Caco-2 (cell line): ENCODE data around the gene THY1. TPM values are rescaled to one million over a fixed set of nuclear protein-coding genes. Genes with fewer than 3 reads are reported as not detected.

Experiments
- BruUV-seq: library from RNA; stranded (reverse); fragments of 400-500 nt; replicated peaks from 2 replicates; lab custom pipeline; 2021; lab: Mats Ljungman, UMichigan
- CTCF ChIA-PET: fragments of 300-600 bp; sonication (Branson Sonifier 250); formaldehyde crosslinking; loops from one replicate; lab custom pipeline; 2022; ENCODE audit warnings: antibody characterized with exemption; lab: Charles Lee
- POLR2A ChIA-PET: fragments of 300-600 bp; sonication (Branson Sonifier 250); formaldehyde crosslinking; loops from one replicate; lab custom pipeline; 2022; ENCODE audit warnings: antibody characterized with exemption; lab: Charles Lee
- DNase-seq, 2 experiments: peaks; one replicate each; pipeline versions ENCODE4 v3.0.0 to v3.0.0-alpha.2; 2020 to 2022
- H3K27me3 ChIP-seq: replicated peaks from 2 replicates; pipeline ENCODE4 v1.6.0; 2011; ENCODE audit warnings: low read length; ENCODE audit not compliant: control insufficient read depth, insufficient read depth
- H3K36me3 ChIP-seq: 2 replicates; pipeline ENCODE4 v1.5.1; 2011; ENCODE audit warnings: low read length; ENCODE audit not compliant: control insufficient read depth, insufficient read depth
- H3K4me1 ChIP-seq: fragments of 250-450 bp; sonication (Bioruptor Pico); 2 replicates; pipeline ENCODE4 v1.5.1; 2020; ENCODE audit warnings: mild to moderate bottlenecking
- H3K4me3 ChIP-seq: 2 replicates; pipeline ENCODE4 v1.5.1; 2011; ENCODE audit warnings: low read depth, mild to moderate bottlenecking, control low read depth, low read length
- H3K9me3 ChIP-seq: fragments of 250-450 bp; sonication (Bioruptor Pico); 2 replicates; pipeline ENCODE4 v1.5.1; 2020; ENCODE audit warnings: mild to moderate bottlenecking, moderate library complexity
- H3K27ac Mint-ChIP-seq: one replicate; pipeline ENCODE4 v1.8.0; 2022; ENCODE audit warnings: mixed read lengths; ENCODE audit not compliant: unreplicated experiment
- H3K27me3 Mint-ChIP-seq: one replicate; pipeline ENCODE4 v1.8.0; 2022; ENCODE audit warnings: mixed read lengths; ENCODE audit not compliant: insufficient read depth, unreplicated experiment
- H3K36me3 Mint-ChIP-seq: one replicate; pipeline ENCODE4 v1.8.0; 2022; ENCODE audit warnings: mild to moderate bottlenecking, mixed read lengths; ENCODE audit not compliant: insufficient read depth, unreplicated experiment
- H3K4me1 Mint-ChIP-seq: one replicate; pipeline ENCODE4 v1.8.0; 2022; ENCODE audit warnings: low read depth, mixed read lengths; ENCODE audit not compliant: unreplicated experiment
- H3K4me3 Mint-ChIP-seq: one replicate; pipeline ENCODE4 v1.8.0; 2022; ENCODE audit warnings: mild to moderate bottlenecking, moderate library complexity, mixed read lengths; ENCODE audit not compliant: unreplicated experiment
- H3K9me3 Mint-ChIP-seq: one replicate; pipeline ENCODE4 v1.8.0; 2022; ENCODE audit warnings: mixed read lengths; ENCODE audit not compliant: unreplicated experiment
- intact Hi-C: fragments of 100-400 bp; cut with micrococcal nuclease; formaldehyde crosslinking; loops from one replicate; pipeline ENCODE4 v1.10.0; 2022; ENCODE audit not compliant: unreplicated experiment
- total RNA-seq: library from RNA; stranded (reverse); gene quantifications from 2 replicates; pipeline ENCODE4 v1.2.3, GENCODE V29; 2022
- TF ChIP-seq, protein P1 (sequence below), 2 experiments: fragments of 200-600 bp in 1 of 2; IDR thresholded peaks; 1 replicate in 1 of 2; 2 replicates in 1 of 2; pipeline versions ENCODE4 v1.5.1 to v1.8.0; 2011 to 2022; ENCODE audit warnings: antibody characterized with exemption in 1 of 2, control low read depth in 1 of 2, inconsistent platforms in 1 of 2, low read depth in 1 of 2, low read length in 1 of 2, mild to moderate bottlenecking in 1 of 2, moderate library complexity in 1 of 2; ENCODE audit not compliant: insufficient read depth in 1 of 2, severe bottlenecking in 1 of 2, unreplicated experiment in 1 of 2

Gene THY1
- total RNA-seq, 1 experiment from 2014 or later = not detected

DNA sequence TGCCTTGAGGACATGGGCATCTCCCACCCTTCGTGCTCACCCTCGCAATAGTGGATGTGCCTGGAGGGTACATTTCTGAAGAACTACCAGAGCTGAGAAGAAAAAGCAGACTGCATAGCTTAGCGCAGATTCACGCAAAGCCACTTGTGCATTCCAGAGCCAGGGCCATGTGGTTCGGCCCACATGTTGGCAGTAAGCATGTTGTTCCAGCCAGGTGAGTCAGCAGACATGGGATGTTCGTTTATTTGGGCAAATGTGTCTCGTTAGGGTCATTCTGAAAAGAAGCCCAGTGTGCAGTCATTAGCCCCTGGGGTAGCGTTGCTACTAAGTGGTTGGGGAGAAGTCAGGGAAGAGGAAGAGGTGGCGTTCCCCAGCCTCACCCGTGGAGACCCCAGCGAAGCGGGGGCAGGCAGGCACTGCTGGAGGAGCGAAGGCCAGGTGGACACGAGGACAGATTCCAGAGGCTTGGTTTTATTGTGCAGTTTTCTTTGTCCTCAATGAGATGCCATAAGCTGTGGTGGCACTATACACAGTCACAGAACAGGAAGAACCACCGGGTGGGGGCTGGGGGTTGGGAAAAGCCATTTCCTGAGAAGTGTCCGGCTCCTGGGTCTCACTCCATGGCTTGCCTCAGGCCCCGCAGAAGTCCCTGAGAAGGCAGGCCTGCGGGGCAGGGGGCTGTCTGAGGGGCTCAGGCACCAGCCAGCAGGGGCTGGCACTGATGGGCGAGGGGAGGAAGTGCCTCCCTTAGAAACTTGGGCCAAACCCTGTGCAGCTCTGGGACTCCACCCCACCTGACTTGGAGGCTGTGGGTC, 5.0 kb downstream of the THY1 start:
- no TSS peak for BruUV-seq
- Mint-ChIP-seq H3K9me3 (no peaks in the 10 kb centered on the region), H3K27ac (no peak overlapping the region), H3K4me1 (no peaks in the 10 kb centered on the region), H3K4me3 (no peak overlapping the region), H3K36me3 (no peaks in the 10 kb centered on the region), H3K27me3 (no peaks in the 10 kb centered on the region)
- Histone ChIP-seq H3K4me1 (no peaks in the 10 kb centered on the region), H3K9me3 (no peaks in the 10 kb centered on the region), H3K4me3 (no peak overlapping the region), H3K36me3 (no peaks in the 10 kb centered on the region), H3K27me3 (no peaks in the 10 kb centered on the region)
- ChIA-PET POLR2A (no interaction called here), CTCF (no interaction called here)
- intact Hi-C loops = no loop called here
- DNase-seq = no peak
- TF ChIP-seq, protein P1, sequence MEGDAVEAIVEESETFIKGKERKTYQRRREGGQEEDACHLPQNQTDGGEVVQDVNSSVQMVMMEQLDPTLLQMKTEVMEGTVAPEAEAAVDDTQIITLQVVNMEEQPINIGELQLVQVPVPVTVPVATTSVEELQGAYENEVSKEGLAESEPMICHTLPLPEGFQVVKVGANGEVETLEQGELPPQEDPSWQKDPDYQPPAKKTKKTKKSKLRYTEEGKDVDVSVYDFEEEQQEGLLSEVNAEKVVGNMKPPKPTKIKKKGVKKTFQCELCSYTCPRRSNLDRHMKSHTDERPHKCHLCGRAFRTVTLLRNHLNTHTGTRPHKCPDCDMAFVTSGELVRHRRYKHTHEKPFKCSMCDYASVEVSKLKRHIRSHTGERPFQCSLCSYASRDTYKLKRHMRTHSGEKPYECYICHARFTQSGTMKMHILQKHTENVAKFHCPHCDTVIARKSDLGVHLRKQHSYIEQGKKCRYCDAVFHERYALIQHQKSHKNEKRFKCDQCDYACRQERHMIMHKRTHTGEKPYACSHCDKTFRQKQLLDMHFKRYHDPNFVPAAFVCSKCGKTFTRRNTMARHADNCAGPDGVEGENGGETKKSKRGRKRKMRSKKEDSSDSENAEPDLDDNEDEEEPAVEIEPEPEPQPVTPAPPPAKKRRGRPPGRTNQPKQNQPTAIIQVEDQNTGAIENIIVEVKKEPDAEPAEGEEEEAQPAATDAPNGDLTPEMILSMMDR (IDR thresholded peaks at IDR 0.05; ENCODE audit: insufficient read depth in 1 of 2, low read depth in 1 of 2, low read length in 1 of 2, severe bottlenecking in 1 of 2, unreplicated experiment in 1 of 2) = no peak

DNA sequence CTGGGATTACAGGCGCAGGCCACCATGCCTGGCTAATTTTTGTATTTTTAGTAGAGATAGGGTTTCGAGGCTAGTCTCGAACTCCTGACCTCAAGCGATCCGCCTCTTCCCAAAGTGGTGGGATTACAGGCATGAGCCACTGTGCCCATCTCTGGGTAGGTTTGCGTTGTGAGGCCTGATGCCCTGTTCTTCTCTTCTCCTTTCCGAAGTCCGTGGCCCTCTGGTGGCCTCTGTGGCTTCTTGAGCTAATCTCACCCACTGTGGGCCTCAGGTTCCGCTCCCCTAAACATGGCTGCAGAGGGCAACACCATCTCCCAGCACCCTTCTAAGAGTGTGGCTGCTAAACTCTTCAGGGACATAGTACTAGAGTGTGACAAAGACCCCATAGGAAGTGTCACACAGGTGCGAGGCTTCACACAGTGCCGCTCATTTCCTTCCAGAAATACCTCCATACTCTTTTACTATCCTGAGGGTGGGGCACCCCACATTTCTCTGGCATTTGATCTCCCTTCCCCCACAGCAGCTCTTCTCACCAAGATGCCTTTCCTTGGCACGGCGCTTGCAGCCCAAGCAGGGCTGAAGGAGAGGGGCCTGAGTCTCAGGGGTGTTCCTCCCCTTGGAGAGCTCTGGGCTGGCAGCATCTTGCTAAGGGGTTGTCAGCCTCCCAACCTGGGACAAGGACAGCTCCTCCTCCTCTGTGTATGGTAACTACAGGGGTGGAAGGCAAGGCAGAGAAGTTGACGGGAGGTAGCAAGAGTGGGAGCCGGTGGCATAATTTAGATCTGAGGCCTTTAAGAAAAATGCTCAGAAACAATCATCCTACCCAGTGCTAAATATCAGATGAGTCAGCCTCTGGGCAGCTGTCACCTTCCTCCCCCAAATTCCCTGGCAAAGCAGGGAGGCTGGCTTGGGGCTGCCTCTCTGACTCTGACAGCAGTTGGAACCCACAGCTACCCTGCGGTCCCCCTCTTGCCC, 6.1 kb downstream of the THY1 start:
- DNase-seq = no peak
- H3K9me3 ChIP-seq = no peaks in the 10 kb centered on the region
- H3K36me3 ChIP-seq = no peaks in the 10 kb centered on the region
- intact Hi-C loops = no loop called here
- TF ChIP-seq, protein P1 (IDR thresholded peaks at IDR 0.05; ENCODE audit: insufficient read depth in 1 of 2, low read depth in 1 of 2, low read length in 1 of 2, severe bottlenecking in 1 of 2, unreplicated experiment in 1 of 2) = no peak
- no peaks in the 10 kb centered on the region for H3K27me3 Mint-ChIP-seq
- ChIA-PET POLR2A (no interaction called here), CTCF (interaction anchor here (0.6 kb wide), 2 partner anchors 62 to 333 kb away, joined by 3 to 5 read pairs; no protein-coding TSS in a partner anchor)
- H3K9me3 Mint-ChIP-seq = peaks cover 9% of the 10 kb centered on the region
- no peaks in the 10 kb centered on the region for H3K27me3 ChIP-seq
- no peaks in the 10 kb centered on the region for H3K4me1 ChIP-seq
- H3K4me1 Mint-ChIP-seq = no peaks in the 10 kb centered on the region
- H3K4me3 ChIP-seq = no peak overlapping the region
- H3K36me3 Mint-ChIP-seq = no peaks in the 10 kb centered on the region
- no peak overlapping the region for H3K27ac Mint-ChIP-seq
- H3K4me3 Mint-ChIP-seq = no peak overlapping the region
- BruUV-seq = no TSS peak

DNA sequence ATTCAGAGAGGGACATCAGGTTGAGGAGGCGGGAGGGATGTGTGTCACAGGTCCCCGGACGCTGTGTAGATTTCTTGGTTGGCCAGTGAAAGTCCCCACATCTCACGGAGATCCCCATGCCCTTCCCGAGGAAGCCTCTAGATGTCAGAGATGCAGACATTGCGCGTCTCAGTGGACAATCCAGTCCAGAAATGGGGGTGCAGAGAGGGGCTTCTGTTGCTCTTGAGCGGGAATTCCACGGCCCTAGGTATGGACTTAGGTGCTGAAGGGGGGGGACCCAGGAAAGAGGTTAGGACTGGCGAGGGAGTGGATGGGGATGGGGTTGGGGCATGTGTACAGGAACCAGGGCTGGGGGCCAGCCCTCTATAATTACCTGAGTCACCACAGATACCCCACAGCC, 7.0 kb downstream of the THY1 start:
- H3K27ac Mint-ChIP-seq = no peak overlapping the region
- H3K9me3 ChIP-seq = no peaks in the 10 kb centered on the region
- no peaks in the 10 kb centered on the region for H3K27me3 Mint-ChIP-seq
- ChIA-PET POLR2A (no interaction called here), CTCF (interaction anchor here (0.6 kb wide), 1 partner anchor 332 kb away, joined by 5 read pairs; no protein-coding TSS in a partner anchor)
- H3K4me1 ChIP-seq = no peaks in the 10 kb centered on the region
- intact Hi-C loops = no loop called here
- H3K4me3 Mint-ChIP-seq = no peak overlapping the region
- no peaks in the 10 kb centered on the region for H3K27me3 ChIP-seq
- H3K4me1 Mint-ChIP-seq = no peaks in the 10 kb centered on the region
- peaks cover 9% of the 10 kb centered on the region for H3K9me3 Mint-ChIP-seq
- DNase-seq = no peak
- no TSS peak for BruUV-seq
- H3K36me3 Mint-ChIP-seq = no peaks in the 10 kb centered on the region
- no peaks in the 10 kb centered on the region for H3K36me3 ChIP-seq
- TF ChIP-seq, protein P1 (IDR thresholded peaks at IDR 0.05; ENCODE audit: insufficient read depth in 1 of 2, low read depth in 1 of 2, low read length in 1 of 2, severe bottlenecking in 1 of 2, unreplicated experiment in 1 of 2) = no peak
- H3K4me3 ChIP-seq = no peak overlapping the region
